HG03457 (cell line): ENCODE data around the gene NRXN3.

Experiments used
- ATAC-seq: cut with Tn5 transposase; IDR thresholded peaks from one replicate; pipeline ENCODE4 v1.9.1; 2021; ENCODE audit warnings: moderate number of reproducible peaks; ENCODE audit not compliant: unreplicated experiment

NRXN3 gene

GRCh38 chr14:79638672-79639266, 1468.6 kb downstream of the NRXN3 start:
- ATAC-seq: no peak

DNA sequence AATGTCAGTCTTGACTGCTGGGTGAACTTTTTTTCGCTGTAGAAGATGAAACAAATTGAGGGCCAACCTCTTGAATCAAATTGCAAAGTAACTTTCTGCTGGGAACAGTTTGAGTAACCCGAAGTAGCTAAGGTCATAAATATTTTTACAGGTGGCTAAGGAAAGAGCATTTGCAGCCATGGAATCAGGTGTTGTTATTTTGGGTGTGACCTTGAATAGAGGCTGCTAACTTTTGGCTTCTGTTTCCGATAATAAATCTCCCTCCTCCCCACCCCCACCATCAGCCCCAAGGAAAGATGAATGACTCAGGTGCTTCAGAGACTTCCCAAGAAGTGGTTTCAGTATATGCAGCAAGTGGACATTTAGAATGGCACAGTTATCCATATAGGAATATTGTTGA, 1469.4 kb downstream of the NRXN3 start:
- ATAC-seq: no peak

- no peak for ATAC-seq
These were observed 1471.2 kb downstream of the NRXN3 start for GRCh38 chr14:79641371-79641770.

- no peak for ATAC-seq
These were observed 1473.0 kb downstream of the NRXN3 start for GRCh38 chr14:79643132-79643531.

- no peak for ATAC-seq
These were observed 1475.7 kb downstream of the NRXN3 start for GRCh38 chr14:79645753-79646362.

GRCh38 chr14:79649856-79650255, 1479.7 kb downstream of the NRXN3 start:
- no peak for ATAC-seq

GRCh38 chr14:79652513-79653307, 1482.5 kb downstream of the NRXN3 start:
- ATAC-seq: no peak

- ATAC-seq: no peak
These were observed 1485.9 kb downstream of the NRXN3 start for GRCh38 chr14:79656056-79656455.

GRCh38 chr14:79656496-79656895, 1486.3 kb downstream of the NRXN3 start:
- ATAC-seq: no peak

DNA sequence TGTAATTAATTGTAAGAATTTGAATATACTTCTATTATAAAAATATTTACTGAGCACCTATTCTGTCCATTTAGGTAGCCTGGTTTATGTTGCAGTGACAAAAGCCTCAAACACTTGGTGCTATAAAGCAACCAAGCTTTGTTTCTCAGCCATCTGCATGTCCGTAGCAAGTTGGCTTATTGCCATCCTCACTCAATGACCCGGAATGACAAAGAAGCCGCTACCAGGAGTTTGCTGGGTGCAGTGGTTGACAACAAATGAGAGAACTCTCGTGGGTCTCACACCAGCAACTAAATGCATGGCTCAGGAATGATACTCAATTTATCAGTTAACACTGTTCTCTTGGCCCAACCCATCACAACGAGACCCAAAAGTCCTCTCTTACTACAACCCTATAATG, 1488.0 kb downstream of the NRXN3 start:
- ATAC-seq: no peak

DNA sequence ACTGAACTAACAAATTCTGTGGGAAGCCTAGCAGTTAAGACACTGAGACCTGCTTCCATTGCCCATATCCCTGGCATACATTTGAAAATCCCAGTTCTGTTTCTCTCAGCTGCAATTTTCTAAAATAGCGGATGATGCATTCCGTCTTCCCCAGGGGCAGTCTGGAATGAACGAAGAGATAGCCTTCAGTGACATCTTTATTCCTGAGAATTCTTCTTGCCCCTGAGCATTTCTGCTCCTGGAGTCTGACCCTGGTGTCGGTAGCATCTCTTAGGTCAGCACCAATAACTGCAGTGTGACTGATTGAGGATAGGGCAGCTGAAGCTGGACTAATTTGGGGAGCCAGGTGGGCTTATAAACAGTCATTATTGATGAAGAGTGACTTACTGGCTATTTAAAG, 1488.6 kb downstream of the NRXN3 start:
- no peak for ATAC-seq

DNA sequence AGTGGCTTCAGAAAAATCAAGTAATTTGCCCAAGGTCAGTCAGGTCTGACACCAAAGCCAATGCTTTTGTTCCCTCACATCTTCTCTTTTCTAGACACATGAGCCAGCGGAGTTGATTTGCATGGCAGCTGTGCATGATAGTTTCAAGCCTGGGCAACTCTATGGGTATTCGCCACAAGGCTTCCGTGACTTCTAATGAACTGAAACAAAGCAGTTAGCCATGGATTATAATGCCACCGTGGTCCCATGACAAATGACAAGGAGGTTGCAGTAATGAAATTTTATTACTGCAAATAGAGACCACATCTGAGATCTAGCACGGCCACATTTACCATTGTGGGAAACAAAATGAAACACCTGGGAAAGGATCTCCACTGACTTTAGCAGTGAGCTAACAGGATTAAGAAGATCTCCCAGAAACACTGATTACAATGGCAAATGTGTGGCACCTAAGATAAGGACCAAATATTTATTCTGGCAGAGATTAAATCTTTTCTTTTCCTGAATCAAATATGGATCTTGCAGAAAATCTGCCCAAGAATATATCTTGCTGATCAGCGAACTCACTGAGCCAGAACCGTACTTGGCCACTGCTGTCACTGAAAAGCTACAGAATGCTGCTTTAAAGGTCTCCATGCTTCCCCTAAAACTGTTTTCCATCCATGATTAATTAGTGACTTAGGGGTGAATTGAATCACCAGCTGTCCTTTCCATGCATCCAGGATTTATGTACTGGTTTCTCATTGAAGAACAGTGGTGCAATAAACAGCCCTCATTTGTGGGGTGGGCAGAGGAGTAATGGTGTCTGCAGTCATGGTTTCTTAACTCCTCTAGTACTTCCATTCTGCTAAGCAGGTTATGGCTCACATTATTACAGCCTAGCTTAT, 1490.1 kb downstream of the NRXN3 start:
- no peak for ATAC-seq

DNA sequence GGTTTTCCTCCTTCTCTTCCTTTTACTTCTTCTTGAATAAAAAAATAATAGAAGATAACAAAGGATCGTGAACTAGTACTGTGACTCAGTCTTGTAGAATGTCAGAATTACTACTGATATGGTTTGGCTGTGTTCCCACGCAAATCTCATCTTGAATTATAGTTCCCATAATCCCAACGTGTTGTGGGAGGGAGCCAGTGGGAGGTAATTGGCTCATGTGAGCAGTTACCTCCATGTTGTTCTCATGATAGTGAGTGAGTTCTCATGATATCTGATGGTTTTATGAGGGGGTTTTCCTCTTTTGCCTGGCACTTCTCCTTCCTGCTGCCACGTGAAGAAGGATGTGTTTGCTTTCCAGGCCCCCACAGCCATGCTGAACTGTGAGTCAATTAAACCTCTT, 1491.6 kb downstream of the NRXN3 start:
- ATAC-seq: no peak

GRCh38 chr14:79663453-79663852, 1493.3 kb downstream of the NRXN3 start:
- no peak for ATAC-seq

DNA sequence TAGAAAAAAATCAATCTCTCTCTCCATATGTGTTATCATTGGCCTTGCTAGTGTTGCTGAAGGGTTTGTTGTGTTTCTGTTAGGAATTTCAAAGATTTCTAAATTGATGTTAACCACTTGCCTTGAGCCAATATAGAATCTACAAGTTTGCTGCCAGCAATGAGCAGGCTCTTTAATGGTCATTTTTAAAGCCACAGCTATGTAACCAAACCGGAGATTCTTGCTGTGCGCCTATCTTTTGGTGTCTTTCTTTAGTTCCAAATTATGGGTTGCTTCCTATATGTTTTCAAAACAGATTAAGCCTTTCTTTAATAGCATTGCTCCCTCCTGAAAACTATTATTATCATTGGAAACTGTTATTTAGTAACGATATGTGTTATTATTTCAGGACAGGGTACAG, 1495.4 kb downstream of the NRXN3 start:
- no peak for ATAC-seq

DNA sequence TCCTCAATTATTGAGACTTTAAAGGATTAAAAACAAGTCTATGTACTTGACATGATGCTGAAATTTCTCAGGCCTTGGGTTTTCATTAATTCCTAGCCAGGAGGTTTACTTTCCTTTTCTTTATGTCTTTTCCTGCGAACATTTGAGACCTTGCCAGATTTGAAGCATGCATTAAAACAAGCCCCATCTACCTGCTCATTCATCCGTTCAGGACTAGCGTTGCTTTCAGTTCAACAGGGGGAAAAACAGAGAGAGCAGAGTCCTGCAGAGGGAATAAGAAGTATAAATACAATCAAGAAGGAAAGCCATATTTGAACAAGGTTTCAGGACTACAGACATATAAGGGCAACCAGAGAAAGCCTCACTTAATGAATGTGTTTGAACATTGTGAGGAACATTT, 1498.8 kb downstream of the NRXN3 start:
- no peak for ATAC-seq

DNA sequence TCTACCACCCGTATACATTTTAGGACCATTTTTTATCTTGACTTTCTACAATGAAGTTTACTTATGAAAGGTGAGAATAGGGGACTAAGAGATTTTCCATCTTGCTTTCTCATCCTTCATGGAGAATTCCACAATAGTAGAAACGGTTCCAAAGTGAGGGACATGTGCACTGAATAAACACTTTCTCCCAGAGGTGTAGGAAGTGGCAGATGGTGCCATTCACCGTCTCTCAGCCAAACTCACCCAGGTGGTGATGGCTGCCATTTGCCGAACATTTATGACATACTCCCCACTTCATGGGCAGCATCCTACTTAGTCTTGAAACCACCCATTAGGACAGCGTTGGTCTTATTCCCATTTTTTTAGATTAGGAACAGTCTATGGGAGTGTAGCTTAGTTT, 1500.6 kb downstream of the NRXN3 start:
- ATAC-seq: no peak

DNA sequence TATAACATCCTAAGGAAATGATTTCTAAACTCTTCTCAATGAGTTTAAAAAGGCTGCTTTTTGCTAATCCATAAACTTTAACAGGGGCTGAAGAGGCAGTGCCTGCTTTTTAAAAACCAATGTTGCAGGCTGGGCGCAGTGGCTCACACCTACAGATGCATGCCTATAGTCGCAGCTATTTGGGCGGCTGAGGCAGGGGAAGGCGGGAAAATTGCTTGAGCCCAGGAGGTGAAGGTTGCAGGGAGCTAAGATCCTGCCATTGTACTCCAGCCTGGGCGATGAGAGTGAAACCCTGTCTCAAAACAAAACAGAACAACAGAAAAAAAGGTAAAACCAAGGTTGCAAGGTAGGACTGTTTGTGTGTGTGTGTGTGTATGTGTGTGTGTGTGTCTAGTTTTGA, 1509.9 kb downstream of the NRXN3 start:
- no peak for ATAC-seq

GRCh38 chr14:79686196-79686595, 1516.0 kb downstream of the NRXN3 start:
- no peak for ATAC-seq

GRCh38 chr14:79690960-79691359, 1520.8 kb downstream of the NRXN3 start:
- no peak for ATAC-seq

DNA sequence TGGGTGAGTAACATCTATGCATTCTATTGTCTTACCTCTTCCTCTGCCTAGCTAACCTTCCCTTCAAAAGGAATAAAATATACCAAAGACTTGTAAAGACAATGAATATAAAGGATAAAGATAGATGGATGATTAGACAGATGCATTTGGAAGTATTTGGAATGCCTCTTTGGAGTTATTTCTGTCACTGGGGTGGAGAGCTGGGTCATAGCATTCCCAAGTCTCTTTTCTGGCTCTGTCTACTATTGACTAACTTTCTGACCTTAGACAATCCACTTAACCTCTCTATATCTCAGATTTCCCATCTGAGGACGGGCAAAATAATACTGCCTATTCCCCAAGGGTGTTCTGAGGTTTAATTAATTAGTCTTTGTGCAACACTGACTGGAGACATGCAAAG, 1523.8 kb downstream of the NRXN3 start:
- no peak for ATAC-seq
